T-helper 2 cell treated with Interferon-gamma antibody and Interleukin-4, amounts not matched to agents 100 ng/mL and 5 ng/mL, for 36 hours (primary cell): ENCODE measurements around the gene DPYSL5. TPM values are rescaled to one million over a fixed set of nuclear protein-coding genes. Genes with fewer than 3 reads are reported as not detected.

Experiments used
- intact Hi-C: fragments of 100-400 bp; cut with micrococcal nuclease; formaldehyde crosslinking; loops from one replicate; pipeline ENCODE4 v1.15.1; 2023
- total RNA-seq: library from RNA; stranded (reverse); gene quantifications from 2 replicates; pipeline ENCODE4 v1.2.3, GENCODE V29; 2022

Gene DPYSL5
- total RNA-seq, 1 donor from 2014 or later, result not detected

- intact Hi-C loops, result no loop called here
These were observed 137.9 kb downstream of the DPYSL5 start for GRCh38 chr2:26985807-26986206.

- intact Hi-C loops, result no loop called here
These were observed 138.6 kb downstream of the DPYSL5 start for GRCh38 chr2:26986576-26986975.

GRCh38 chr2:26988058-26988860 is 140.3 kb downstream of the DPYSL5 start:
- intact Hi-C loops, result no loop called here

- intact Hi-C loops, result no loop called here
These were observed 141.2 kb downstream of the DPYSL5 start for GRCh38 chr2:26989156-26989555.

GRCh38 chr2:26991717-26992116 is 143.8 kb downstream of the DPYSL5 start:
- intact Hi-C loops, result no loop called here

GRCh38 chr2:26993768-26994167 is 145.8 kb downstream of the DPYSL5 start:
- intact Hi-C loops, result no loop called here

GRCh38 chr2:26994983-26995382 is 147.1 kb downstream of the DPYSL5 start:
- intact Hi-C loops, result no loop called here

GRCh38 chr2:26997394-26997793 is 149.5 kb downstream of the DPYSL5 start:
- intact Hi-C loops, result no loop called here

- intact Hi-C loops, result no loop called here
These were observed 150.4 kb downstream of the DPYSL5 start for GRCh38 chr2:26998323-26998722.

Other genes starting within 250 kb of the DPYSL5 start
- gene CIB4, start 206.8 kb upstream of the DPYSL5 start, total RNA-seq, result not detected in 2 replicates
- not detected in 2 replicates for gene KCNK3, start 155.4 kb upstream of the DPYSL5 start, total RNA-seq
- 18.5 and 18.8 TPM in 2 replicates for gene SLC35F6, start 83.8 kb upstream of the DPYSL5 start, total RNA-seq
- 37.9 and 38.5 TPM in 2 replicates for gene CENPA, start 62.1 kb upstream of the DPYSL5 start, total RNA-seq
- gene MAPRE3, start 122.5 kb downstream of the DPYSL5 start, total RNA-seq, result 0.91 and 1.2 TPM in 2 replicates
- gene TMEM214, start 184.8 kb downstream of the DPYSL5 start, total RNA-seq, result 99.4 and 100 TPM in 2 replicates
- 13.6 and 14.4 TPM in 2 replicates for gene AGBL5, start 203.5 kb downstream of the DPYSL5 start, total RNA-seq
- gene OST4, start 223.5 kb downstream of the DPYSL5 start, total RNA-seq, result 351 and 367 TPM in 2 replicates
- gene EMILIN1, start 230.5 kb downstream of the DPYSL5 start, total RNA-seq, result 1.1 and 1.5 TPM in 2 replicates
- 11.5 and 12.2 TPM in 2 replicates for gene KHK, start 238.6 kb downstream of the DPYSL5 start, total RNA-seq